ENCODE data around the gene PSTPIP1. TPM values are rescaled to one million over a fixed set of nuclear protein-coding genes. Genes with fewer than 3 reads are reported as not detected.
A peak's percentile ranks its signal among the peaks of the same experiment; 100 is the strongest.

PSTPIP1 gene
- 169 TPM for total RNA-seq
- 10 to 100 TPM; 41.3 to 69.2 (median 45.7) TPM for polyA plus RNA-seq

DNA sequence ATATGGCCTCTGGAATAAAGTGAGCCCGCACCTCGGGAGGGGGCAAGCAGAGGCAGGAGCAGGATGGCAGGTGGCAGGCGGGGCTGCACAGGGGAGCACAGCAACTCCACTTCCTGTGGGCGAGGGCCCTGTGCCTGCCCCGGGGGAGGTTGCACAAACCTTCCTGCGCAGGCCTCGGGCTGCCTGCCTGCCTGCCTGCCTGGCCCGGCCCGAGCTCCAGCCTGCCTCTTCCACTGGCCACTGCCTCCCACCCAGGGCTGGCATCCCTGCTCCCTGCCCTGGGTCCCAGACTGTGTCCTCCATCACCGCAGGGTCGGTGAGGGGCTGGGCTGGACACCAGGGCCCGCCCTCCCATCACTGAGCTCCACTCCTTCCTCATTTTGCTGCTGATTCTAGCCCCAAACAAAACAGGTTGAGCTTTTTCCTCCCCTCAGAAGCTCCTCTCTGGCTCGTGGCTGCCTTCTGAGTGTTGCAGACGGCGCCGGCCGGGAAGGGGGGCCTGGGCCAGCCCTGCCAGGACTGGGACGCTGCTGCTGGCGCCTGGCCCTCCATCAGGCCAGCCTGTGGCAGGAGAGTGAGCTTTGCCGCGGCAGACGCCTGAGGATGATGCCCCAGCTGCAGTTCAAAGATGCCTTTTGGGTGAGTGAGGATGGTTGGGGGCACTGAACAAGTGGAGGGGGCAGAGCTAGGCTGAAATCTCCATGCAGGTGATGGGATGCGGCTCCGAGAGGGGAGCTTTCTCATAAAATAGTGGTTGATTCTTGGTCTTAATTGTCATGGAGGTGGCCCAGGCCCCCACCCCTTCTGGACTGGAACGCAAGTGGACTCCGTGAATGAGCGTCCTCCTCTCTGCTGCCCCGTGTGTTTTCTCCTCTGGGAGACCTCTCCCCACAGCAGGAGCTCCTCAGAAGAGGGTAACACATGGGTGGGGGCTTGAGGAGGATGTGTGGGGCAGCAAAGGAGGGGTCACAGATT is at the start of gene PSTPIP1:
TSS of gene PSTPIP1 (plus strand) at position 156 of the 975 bp plus-strand sequence. CDS start at position 604, 448 bp downstream.
- DNase-seq: peak; percentile 46 to 90 (median 73)
- Histone ChIP-seq H3K27ac (ENCODE audit: insufficient read depth, low read length, poor library complexity, severe bottlenecking) (peak within 1 kb of the TSS; percentile 87), H3K27me3 (ENCODE audit: control insufficient read depth, insufficient read depth, low read length) (no peaks in the 10 kb centered on the region), H3K4me1 (ENCODE audit: control insufficient read depth, insufficient read depth, low read length, poor library complexity, severe bottlenecking) (peaks cover 68% of the 10 kb centered on the region), H3K9me3 (ENCODE audit: control insufficient read depth in 2 of 2, low read length in 2 of 2) (no peaks in the 10 kb centered on the region), H3K36me3 (ENCODE audit: control insufficient read depth, insufficient read depth, low read length) (peaks cover 5% of the 10 kb centered on the region), H3K4me3 (ENCODE audit: low read depth, low read length) (peak within 1 kb of the TSS; percentile 94)
- Mint-ChIP-seq H3K4me3 (peak within 1 kb of the TSS; percentile 79 to 97 (median 94)), H3K27me3 (no peaks in the 10 kb centered on the region), H3K9me3 (no peaks in the 10 kb centered on the region), H3K27ac (peak within 1 kb of the TSS; percentile 93 to 99 (median 96)), H3K36me3 (no peaks in the 10 kb centered on the region), H3K4me1 (peaks cover 6 to 74% (median 33%) of the 10 kb centered on the region in 4 donors)
- ATAC-seq (ENCODE audit: low read depth in 2 of 2): peak; percentile 82

DNA sequence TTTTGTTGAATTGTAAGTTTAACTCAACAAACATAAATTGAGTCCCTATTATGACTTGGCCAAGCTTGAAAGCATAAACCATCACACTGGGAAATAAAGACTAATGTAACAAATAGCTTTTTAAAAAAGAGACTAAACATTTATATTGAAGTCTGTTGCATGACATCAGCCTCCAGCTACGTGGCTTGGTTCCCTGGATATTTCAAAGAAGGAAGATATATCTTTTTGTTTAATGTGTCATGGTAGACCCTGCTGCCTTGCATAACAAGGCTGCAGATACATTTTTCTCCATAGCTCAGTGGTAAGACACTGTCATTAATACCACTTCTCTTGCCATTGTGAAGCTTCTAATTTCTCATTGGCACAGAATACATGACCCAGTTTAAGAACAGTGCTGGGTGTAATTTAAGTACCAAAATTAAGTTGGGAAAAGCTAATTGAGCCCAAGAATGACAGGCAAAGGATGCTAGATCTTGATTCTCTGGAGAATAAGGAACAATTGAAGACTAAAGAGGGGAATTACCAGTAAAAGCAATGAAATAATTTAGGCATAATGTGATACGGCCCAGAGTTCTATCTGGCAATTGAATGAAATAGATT is 49.3 kb upstream of the PSTPIP1 start:
- H3K9me3 Mint-ChIP-seq: peaks cover 0 to 4% (median 0%) of the 10 kb centered on the region in 7 donors
- no peak overlapping the region for H3K4me3 Mint-ChIP-seq
- no peaks in the 10 kb centered on the region for H3K9me3 ChIP-seq (ENCODE audit: control insufficient read depth in 2 of 2, low read length in 2 of 2)
- no peaks in the 10 kb centered on the region for H3K27me3 Mint-ChIP-seq
- H3K36me3 ChIP-seq (ENCODE audit: control insufficient read depth, insufficient read depth, low read length): peaks cover 16% of the 10 kb centered on the region
- no peaks in the 10 kb centered on the region for H3K4me1 ChIP-seq (ENCODE audit: control insufficient read depth, insufficient read depth, low read length, poor library complexity, severe bottlenecking)
- peaks cover 39% of the 10 kb centered on the region for H3K36me3 Mint-ChIP-seq
- DNase-seq (no peak), ATAC-seq (ENCODE audit: low read depth in 2 of 2) (no peak)
- H3K27me3 ChIP-seq (ENCODE audit: control insufficient read depth, insufficient read depth, low read length): no peaks in the 10 kb centered on the region
- H3K4me1 Mint-ChIP-seq: peaks cover 4 to 14% (median 9%) of the 10 kb centered on the region in 4 donors
- peak overlapping the region in 2 of 3 donors; percentile 17 to 86 for H3K27ac Mint-ChIP-seq
- no peak overlapping the region for H3K27ac ChIP-seq (ENCODE audit: insufficient read depth, low read length, poor library complexity, severe bottlenecking)
- H3K4me3 ChIP-seq (ENCODE audit: low read depth, low read length): no peak overlapping the region

DNA sequence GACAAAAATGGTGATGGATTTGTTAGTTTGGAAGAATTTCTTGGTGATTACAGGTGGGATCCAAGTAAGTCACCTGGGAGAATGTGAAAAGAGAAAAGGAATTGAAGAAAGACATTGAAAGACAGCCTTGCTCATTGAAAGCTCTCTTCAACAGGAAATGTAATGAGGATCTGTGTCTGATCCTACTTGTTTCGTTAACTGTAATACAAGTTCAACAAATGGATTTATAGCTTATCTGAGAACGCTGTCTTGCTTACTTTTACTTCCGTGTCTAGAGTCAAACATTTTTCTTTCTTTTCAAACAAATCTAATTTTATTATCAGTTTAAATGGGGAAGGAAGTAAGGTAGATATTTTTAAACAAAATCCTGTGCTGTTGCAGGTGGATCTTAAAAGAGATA is 47.5 kb upstream of the PSTPIP1 start:
- H3K4me3 Mint-ChIP-seq: no peak overlapping the region
- H3K9me3 Mint-ChIP-seq: peaks cover 0 to 4% (median 0%) of the 10 kb centered on the region in 7 donors
- Histone ChIP-seq H3K27ac (ENCODE audit: insufficient read depth, low read length, poor library complexity, severe bottlenecking) (no peak overlapping the region), H3K27me3 (ENCODE audit: control insufficient read depth, insufficient read depth, low read length) (no peaks in the 10 kb centered on the region), H3K9me3 (ENCODE audit: control insufficient read depth in 2 of 2, low read length in 2 of 2) (no peaks in the 10 kb centered on the region), H3K4me1 (ENCODE audit: control insufficient read depth, insufficient read depth, low read length, poor library complexity, severe bottlenecking) (peaks cover 3% of the 10 kb centered on the region), H3K4me3 (ENCODE audit: low read depth, low read length) (no peak overlapping the region), H3K36me3 (ENCODE audit: control insufficient read depth, insufficient read depth, low read length) (peaks cover 16% of the 10 kb centered on the region)
- H3K36me3 Mint-ChIP-seq: peaks cover 39% of the 10 kb centered on the region
- peaks cover 10 to 20% (median 19%) of the 10 kb centered on the region in 4 donors for H3K4me1 Mint-ChIP-seq
- DNase-seq (no peak), ATAC-seq (ENCODE audit: low read depth in 2 of 2) (no peak)
- no peaks in the 10 kb centered on the region for H3K27me3 Mint-ChIP-seq
- peak overlapping the region; percentile 5 to 66 (median 48) for H3K27ac Mint-ChIP-seq

DNA sequence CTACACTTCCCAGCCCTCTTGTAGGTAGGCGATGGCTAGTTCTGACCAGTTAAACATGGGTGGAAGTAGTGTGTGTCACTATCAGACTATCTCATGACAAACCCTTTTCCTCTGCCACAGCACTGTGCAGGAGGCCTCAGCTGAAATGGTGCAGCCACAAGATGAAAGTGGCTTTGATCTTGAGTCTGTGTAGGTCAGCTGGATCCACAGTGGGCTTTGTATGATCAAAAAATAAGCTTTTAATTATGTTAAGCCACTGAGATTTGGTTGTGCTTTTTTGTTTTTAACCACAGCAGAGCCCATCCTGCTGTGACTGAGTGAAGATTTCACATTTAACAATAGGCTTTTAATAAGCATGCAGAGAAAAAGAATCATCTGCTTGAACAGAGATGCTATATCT is 43.7 kb upstream of the PSTPIP1 start:
- Mint-ChIP-seq H3K9me3 (peaks cover 0 to 2% (median 0%) of the 10 kb centered on the region in 7 donors), H3K27ac (peak overlapping the region in 2 of 3 donors; percentile 11 to 39), H3K27me3 (no peaks in the 10 kb centered on the region), H3K4me3 (no peak overlapping the region), H3K36me3 (peaks cover 19% of the 10 kb centered on the region), H3K4me1 (peaks cover 10 to 20% (median 17%) of the 10 kb centered on the region in 4 donors)
- ATAC-seq (ENCODE audit: low read depth in 2 of 2): no peak
- Histone ChIP-seq H3K4me1 (ENCODE audit: control insufficient read depth, insufficient read depth, low read length, poor library complexity, severe bottlenecking) (peaks cover 3% of the 10 kb centered on the region), H3K27me3 (ENCODE audit: control insufficient read depth, insufficient read depth, low read length) (no peaks in the 10 kb centered on the region), H3K9me3 (ENCODE audit: control insufficient read depth in 2 of 2, low read length in 2 of 2) (no peaks in the 10 kb centered on the region), H3K27ac (ENCODE audit: insufficient read depth, low read length, poor library complexity, severe bottlenecking) (no peak overlapping the region), H3K36me3 (ENCODE audit: control insufficient read depth, insufficient read depth, low read length) (peaks cover 16% of the 10 kb centered on the region), H3K4me3 (ENCODE audit: low read depth, low read length) (no peak overlapping the region)
- no peak for DNase-seq

DNA sequence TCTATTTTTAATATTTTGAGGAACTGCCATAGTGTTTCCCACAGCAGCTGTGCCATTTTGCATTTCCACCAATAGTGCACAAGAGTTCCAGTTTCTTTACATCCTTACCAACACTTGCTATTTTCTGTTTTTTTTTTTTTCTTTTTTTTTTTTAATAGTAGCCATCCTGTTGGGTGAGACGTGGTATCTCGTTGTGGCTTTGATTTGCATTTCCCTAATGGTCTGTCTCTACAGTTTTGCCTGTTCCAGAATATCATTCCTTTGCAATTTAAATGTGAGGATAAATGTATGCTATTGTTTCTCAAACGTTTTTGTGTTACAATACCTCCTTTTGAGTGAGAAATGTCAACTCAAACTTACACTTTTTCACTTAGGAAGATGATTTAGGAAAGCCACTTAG is 41.0 kb upstream of the PSTPIP1 start:
- H3K36me3 ChIP-seq (ENCODE audit: control insufficient read depth, insufficient read depth, low read length): peaks cover 6% of the 10 kb centered on the region
- Mint-ChIP-seq H3K4me1 (peaks cover 6 to 13% (median 7%) of the 10 kb centered on the region in 4 donors), H3K36me3 (no peaks in the 10 kb centered on the region), H3K27me3 (no peaks in the 10 kb centered on the region), H3K9me3 (no peaks in the 10 kb centered on the region), H3K4me3 (no peak overlapping the region), H3K27ac (no peak overlapping the region)
- peaks cover 3% of the 10 kb centered on the region for H3K4me1 ChIP-seq (ENCODE audit: control insufficient read depth, insufficient read depth, low read length, poor library complexity, severe bottlenecking)
- H3K4me3 ChIP-seq (ENCODE audit: low read depth, low read length): no peak overlapping the region
- no peaks in the 10 kb centered on the region for H3K9me3 ChIP-seq (ENCODE audit: control insufficient read depth in 2 of 2, low read length in 2 of 2)
- no peak for DNase-seq
- H3K27me3 ChIP-seq (ENCODE audit: control insufficient read depth, insufficient read depth, low read length): no peaks in the 10 kb centered on the region
- ATAC-seq (ENCODE audit: low read depth in 2 of 2): no peak
- H3K27ac ChIP-seq (ENCODE audit: insufficient read depth, low read length, poor library complexity, severe bottlenecking): no peak overlapping the region

DNA sequence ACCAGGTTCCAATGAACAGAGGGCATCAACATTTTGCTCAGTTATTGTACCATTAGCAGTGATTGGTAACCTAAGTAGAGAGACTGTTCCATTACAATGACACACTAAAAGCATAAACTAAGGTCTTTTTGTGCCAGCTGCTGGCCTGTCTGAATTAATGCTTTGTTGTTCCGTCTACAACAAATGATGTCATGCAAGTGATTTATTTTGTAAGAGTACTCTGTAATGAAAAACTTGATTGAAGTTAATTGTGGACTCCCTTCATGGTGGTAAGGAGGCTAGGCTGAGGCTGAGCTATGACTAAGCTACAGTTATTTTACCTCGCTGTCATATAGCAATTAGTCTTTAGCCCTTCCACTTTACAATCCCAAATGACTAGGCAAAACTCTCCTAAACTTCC is 40.2 kb upstream of the PSTPIP1 start:
- no peak for DNase-seq

DNA sequence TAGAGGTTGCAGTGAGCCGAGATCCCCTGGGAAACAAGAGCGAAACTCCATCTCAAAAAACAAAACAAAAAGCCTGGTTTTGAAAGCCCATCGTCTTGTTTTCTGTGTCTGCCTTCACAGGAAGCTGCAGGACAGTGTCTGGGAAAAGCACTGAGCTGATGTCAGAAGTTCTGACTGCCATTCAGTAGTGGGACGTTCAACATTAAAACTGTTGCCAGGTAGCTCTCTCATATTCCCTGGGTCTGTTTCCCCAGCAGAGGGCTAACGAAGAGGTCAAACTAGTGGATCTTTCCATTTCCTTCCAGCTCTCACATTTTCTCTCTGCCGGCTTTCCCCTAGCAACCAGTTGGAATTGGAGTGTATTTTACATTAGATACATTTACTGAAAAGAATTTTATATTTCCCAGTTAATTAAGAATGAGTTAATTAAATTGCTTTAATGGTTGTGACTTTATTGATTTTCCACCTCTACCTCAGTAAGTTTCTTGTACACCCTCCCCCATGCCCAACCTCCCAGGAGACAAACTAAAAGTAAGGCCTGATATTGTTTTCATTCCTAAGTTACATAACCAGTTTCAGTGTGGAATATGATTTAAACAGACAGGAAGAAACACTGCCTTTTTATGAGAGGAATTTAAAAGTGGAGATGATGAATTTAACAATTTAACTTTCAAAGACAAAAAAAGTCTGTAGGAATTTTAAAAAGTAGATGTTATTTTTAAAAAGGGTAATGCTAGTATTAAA is 33.5 kb upstream of the PSTPIP1 start:
- Histone ChIP-seq H3K27ac (ENCODE audit: insufficient read depth, low read length, poor library complexity, severe bottlenecking) (no peak overlapping the region), H3K36me3 (ENCODE audit: control insufficient read depth, insufficient read depth, low read length) (no peaks in the 10 kb centered on the region), H3K27me3 (ENCODE audit: control insufficient read depth, insufficient read depth, low read length) (peaks cover 3% of the 10 kb centered on the region), H3K4me1 (ENCODE audit: control insufficient read depth, insufficient read depth, low read length, poor library complexity, severe bottlenecking) (no peaks in the 10 kb centered on the region), H3K4me3 (ENCODE audit: low read depth, low read length) (no peak overlapping the region), H3K9me3 (ENCODE audit: control insufficient read depth in 2 of 2, low read length in 2 of 2) (no peaks in the 10 kb centered on the region)
- DNase-seq (no peak), ATAC-seq (ENCODE audit: low read depth in 2 of 2) (no peak)
- Mint-ChIP-seq H3K4me1 (peaks cover 2 to 6% (median 5%) of the 10 kb centered on the region in 4 donors), H3K4me3 (no peak overlapping the region), H3K9me3 (peaks cover 0 to 1% (median 0%) of the 10 kb centered on the region in 7 donors), H3K36me3 (no peaks in the 10 kb centered on the region), H3K27me3 (peaks cover 14% of the 10 kb centered on the region), H3K27ac (no peak overlapping the region)

More for the DNA sequence above, 40.2 kb upstream of the PSTPIP1 start:
- H3K4me1 ChIP-seq (ENCODE audit: control insufficient read depth, insufficient read depth, low read length, poor library complexity, severe bottlenecking): peaks cover 3% of the 10 kb centered on the region
- Mint-ChIP-seq H3K9me3 (no peaks in the 10 kb centered on the region), H3K4me1 (peaks cover 6 to 13% (median 7%) of the 10 kb centered on the region in 4 donors), H3K27ac (peak overlapping the region in 1 of 3 donors; percentile 35), H3K36me3 (no peaks in the 10 kb centered on the region), H3K27me3 (no peaks in the 10 kb centered on the region), H3K4me3 (no peak overlapping the region)
- no peak overlapping the region for H3K4me3 ChIP-seq (ENCODE audit: low read depth, low read length)
- no peak for ATAC-seq (ENCODE audit: low read depth in 2 of 2)
- H3K9me3 ChIP-seq (ENCODE audit: control insufficient read depth in 2 of 2, low read length in 2 of 2): no peaks in the 10 kb centered on the region
- H3K36me3 ChIP-seq (ENCODE audit: control insufficient read depth, insufficient read depth, low read length): no peaks in the 10 kb centered on the region
- H3K27ac ChIP-seq (ENCODE audit: insufficient read depth, low read length, poor library complexity, severe bottlenecking): no peak overlapping the region
- H3K27me3 ChIP-seq (ENCODE audit: control insufficient read depth, insufficient read depth, low read length): no peaks in the 10 kb centered on the region

Data from CD4-positive, CD25-positive, alpha-beta regulatory T cell (primary cell).